C4-2B (cell line): ENCODE data around the gene JAG2.

Experiments used
- CTCF ChIP-seq: fragments of 450-650 bp; conservative IDR thresholded peaks from 2 replicates; pipeline ENCODE4 v1.5.1; 2017; ENCODE audit warnings: mild to moderate bottlenecking
- ZFX ChIP-seq: fragments of 450-650 bp; IDR thresholded peaks from 2 replicates; pipeline ENCODE4 v1.6.1; 2017

DNA sequence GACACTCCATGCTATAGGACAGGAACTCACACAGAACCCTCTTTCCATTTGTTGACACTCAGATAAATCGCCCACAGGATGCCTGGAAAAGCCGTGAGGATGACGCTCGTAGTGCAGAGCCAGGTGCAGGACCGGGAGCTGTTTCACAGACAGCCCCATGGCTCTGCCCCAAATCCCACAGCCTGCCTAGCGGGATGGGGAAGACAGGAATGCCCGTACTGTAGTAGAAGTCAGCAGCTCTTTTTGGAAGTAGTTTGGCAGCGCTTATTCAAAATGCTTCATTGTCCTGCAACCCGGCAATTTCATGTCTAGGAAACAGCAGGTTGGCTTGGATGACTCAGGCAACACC is 41.6 kb downstream of the JAG2 start:
- no peak for TF ChIP-seq CTCF
- no peak for TF ChIP-seq ZFX
